Mucosa of descending colon (tissue), 3 donors: Measurements from ENCODE around the gene KCNIP1. TPM values are rescaled to one million over a fixed set of nuclear protein-coding genes. Genes with fewer than 3 reads are reported as not detected.

Experiments used
- ATAC-seq: fragments of 200-7000 bp; cut with Tn5 transposase; one replicate; pipeline ENCODE4 v1.9.1; 2020; ENCODE audit warnings: mild to moderate bottlenecking, moderate library complexity
- DNase-seq, 3 donors: peaks; one replicate each; pipeline ENCODE4 v3.0.0-alpha.2; 2020
- H3K36me3 ChIP-seq: fragments of 200-600 bp; one replicate; pipeline ENCODE4 v1.8.0; 2021; ENCODE audit warnings: low read depth, mild to moderate bottlenecking
- H3K4me1 ChIP-seq: fragments of 200-600 bp; one replicate; pipeline ENCODE4 v1.8.0; 2021; ENCODE audit warnings: low read depth, mild to moderate bottlenecking
- H3K4me3 ChIP-seq: fragments of 200-600 bp; one replicate; pipeline ENCODE4 v1.8.0; 2021; ENCODE audit warnings: mild to moderate bottlenecking
- H3K9me3 ChIP-seq: fragments of 200-600 bp; one replicate; pipeline ENCODE4 v1.8.0; 2021; ENCODE audit warnings: mild to moderate bottlenecking
- intact Hi-C, 2 donors: fragments of 100-400 bp; cut with DNase I in 1 of 2; cut with micrococcal nuclease in 1 of 2; formaldehyde crosslinking; loops; one replicate each; pipeline versions ENCODE4 v1.11.0 to v1.11.1; 2022; cut with DNase I, micrococcal nuclease
- total RNA-seq, 3 donors: library from RNA; stranded (reverse); fragmentation: NEBNext Ultra II Directional in 2 of 3; extraction: Animal tissue kit (Norgen Biotek cat#: 25700) in 2 of 3; gene quantifications; one replicate each; pipeline versions ENCODE4 v1.2.1 to v1.2.4, GENCODE V29; 2021 to 2023
- TF ChIP-seq, protein P1 (sequence below): fragments of 200-600 bp; IDR thresholded peaks from one replicate; pipeline ENCODE4 v1.8.0; 2022; ENCODE audit warnings: antibody characterized with exemption, mild to moderate bottlenecking
- donor health status: DM: no; HTN: no; CAD: no; lungs with moderate emphysema.
- donor health status: DM: no; HTN: no; CAD: no.
- donor health status: DM: no; HTN: yes; CAD: no.

Gene KCNIP1
- total RNA-seq, 3 donors from 2014 or later = 0.79 TPM; not detected in 2

DNA sequence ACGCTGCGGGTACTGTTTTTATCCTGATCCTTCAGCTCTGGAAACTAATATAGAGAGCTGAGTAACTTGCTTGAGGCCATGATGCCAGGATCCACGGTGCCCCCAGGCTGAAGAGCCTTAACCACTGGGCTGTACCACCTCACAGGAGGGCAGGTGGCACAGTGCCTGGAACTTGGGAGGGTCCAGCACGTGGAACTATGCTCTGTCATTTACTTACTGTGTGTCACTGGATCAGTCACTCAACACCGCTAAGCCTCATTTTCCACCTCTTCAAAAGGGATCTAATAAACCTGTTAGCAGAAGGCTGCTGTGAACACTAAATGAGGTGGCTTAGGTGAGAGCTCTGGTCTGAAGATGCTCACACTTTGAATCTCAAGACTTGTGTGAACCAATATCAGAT lies 29.6 kb downstream of the KCNIP1 start:
- ATAC-seq = no peak
- Histone ChIP-seq H3K9me3 (no peaks in the 10 kb centered on the region), H3K4me1 (no peaks in the 10 kb centered on the region), H3K36me3 (no peaks in the 10 kb centered on the region), H3K4me3 (no peak overlapping the region)
- intact Hi-C loops = no loop called here
- no peak for DNase-seq
- TF ChIP-seq, protein P1, sequence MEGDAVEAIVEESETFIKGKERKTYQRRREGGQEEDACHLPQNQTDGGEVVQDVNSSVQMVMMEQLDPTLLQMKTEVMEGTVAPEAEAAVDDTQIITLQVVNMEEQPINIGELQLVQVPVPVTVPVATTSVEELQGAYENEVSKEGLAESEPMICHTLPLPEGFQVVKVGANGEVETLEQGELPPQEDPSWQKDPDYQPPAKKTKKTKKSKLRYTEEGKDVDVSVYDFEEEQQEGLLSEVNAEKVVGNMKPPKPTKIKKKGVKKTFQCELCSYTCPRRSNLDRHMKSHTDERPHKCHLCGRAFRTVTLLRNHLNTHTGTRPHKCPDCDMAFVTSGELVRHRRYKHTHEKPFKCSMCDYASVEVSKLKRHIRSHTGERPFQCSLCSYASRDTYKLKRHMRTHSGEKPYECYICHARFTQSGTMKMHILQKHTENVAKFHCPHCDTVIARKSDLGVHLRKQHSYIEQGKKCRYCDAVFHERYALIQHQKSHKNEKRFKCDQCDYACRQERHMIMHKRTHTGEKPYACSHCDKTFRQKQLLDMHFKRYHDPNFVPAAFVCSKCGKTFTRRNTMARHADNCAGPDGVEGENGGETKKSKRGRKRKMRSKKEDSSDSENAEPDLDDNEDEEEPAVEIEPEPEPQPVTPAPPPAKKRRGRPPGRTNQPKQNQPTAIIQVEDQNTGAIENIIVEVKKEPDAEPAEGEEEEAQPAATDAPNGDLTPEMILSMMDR = no peak

DNA sequence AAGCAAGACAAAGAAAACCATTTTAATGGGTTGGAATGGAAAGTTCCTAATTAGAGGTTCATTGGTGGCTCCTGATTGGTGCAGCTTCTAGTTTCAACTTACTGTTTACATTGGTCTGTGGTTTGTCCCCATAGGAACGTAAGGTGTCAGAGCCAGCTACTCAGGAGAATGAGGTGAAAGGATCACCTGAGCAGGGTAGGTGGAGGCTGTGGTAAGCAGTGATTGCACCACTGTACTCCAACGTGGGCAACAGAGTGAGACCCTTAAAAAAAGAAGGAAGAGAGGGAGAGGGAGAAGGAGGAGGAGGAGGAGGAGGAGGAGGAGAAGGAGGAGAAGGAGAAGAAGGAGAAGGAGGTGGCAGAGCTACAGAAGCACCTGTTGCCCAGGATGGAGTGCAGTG lies 30.4 kb downstream of the KCNIP1 start:
- H3K36me3 ChIP-seq = no peaks in the 10 kb centered on the region
- DNase-seq (no peak), ATAC-seq (no peak)
- no peaks in the 10 kb centered on the region for H3K4me1 ChIP-seq
- TF ChIP-seq, protein P1 = no peak
- no peaks in the 10 kb centered on the region for H3K9me3 ChIP-seq
- intact Hi-C loops = no loop called here
- H3K4me3 ChIP-seq = no peak overlapping the region

DNA sequence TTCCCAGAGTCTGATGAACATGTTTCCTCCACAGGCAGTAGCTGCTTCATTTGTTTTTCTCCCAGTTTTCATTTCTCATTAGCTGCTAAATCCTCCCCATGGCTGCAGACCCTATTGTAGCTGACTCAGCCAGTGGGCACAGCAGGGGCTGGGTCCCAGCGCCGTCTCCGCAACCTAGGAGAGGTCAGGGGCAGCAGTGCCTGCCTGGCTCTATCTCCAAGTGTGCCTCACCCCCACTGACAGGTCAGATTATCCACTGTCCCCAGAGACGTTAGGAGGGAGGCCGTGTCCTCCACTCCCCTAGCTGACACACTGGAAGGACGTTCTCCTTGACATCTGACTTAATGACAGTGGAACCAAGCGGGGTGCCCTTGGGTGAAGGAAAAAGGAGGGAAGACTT lies 31.1 kb downstream of the KCNIP1 start:
- intact Hi-C loops = no loop called here
- Histone ChIP-seq H3K4me3 (no peak overlapping the region), H3K36me3 (no peaks in the 10 kb centered on the region), H3K4me1 (no peaks in the 10 kb centered on the region), H3K9me3 (no peaks in the 10 kb centered on the region)
- DNase-seq (no peak), ATAC-seq (no peak)
- TF ChIP-seq, protein P1 = no peak

DNA sequence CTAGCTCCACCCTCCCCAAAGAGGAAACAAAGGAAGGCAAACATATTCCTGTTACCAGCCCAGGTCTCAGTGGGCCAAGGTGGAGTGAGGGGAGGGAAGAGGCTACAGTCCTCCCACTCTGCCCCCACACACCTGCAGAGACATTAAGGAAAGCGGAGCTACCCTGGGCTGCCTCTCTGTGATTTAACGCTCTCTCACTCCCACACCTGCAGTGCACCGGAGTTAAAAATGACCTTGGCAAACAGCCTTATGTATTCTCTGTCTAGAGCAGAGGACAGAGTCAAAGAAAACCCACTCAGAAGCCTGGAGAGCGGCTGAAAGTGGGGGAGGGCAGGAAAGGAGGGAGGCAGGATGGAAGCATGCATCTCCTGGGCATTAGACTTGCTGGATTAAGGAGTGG lies 32.7 kb downstream of the KCNIP1 start:
- Histone ChIP-seq H3K4me3 (no peak overlapping the region), H3K9me3 (no peaks in the 10 kb centered on the region), H3K4me1 (no peaks in the 10 kb centered on the region), H3K36me3 (no peaks in the 10 kb centered on the region)
- no peak for DNase-seq
- ATAC-seq = no peak
- TF ChIP-seq, protein P1 = no peak
- intact Hi-C loops = no loop called here

DNA sequence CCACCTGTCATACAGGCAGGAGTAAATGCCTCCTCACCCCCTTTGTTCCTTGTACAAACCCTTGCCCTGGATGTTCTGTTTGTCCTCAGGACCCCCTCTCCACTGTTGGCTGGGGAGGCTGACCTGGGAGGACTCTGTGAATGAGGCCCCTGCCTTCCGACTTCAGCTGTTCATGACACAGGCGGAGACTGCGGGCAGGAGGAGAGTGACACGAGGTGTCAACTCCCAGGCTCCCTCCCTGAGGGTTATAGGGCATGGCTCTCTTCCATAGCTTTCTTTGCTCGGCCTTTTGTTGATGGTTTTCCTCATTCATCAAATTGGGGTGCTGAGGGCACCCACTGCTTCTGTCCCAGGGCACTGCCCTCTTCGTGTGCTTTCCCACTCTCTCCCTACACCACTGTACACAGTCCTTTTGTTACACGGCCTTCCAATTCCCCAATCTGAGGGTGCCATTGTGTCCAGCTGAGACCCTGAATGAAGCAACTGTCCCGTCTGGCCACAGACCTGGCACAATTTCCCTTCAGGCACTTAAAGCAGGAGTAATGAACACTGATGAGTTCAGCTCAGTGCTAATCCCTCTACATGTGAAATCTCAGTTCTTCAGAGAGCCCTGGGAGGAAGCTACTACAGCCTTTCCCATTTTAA lies 33.8 kb downstream of the KCNIP1 start:
- no peaks in the 10 kb centered on the region for H3K36me3 ChIP-seq
- ATAC-seq = no peak
- TF ChIP-seq, protein P1 = no peak
- H3K4me1 ChIP-seq = no peaks in the 10 kb centered on the region
- H3K4me3 ChIP-seq = no peak overlapping the region
- no peaks in the 10 kb centered on the region for H3K9me3 ChIP-seq
- DNase-seq = no peak
- intact Hi-C loops = no loop called here

DNA sequence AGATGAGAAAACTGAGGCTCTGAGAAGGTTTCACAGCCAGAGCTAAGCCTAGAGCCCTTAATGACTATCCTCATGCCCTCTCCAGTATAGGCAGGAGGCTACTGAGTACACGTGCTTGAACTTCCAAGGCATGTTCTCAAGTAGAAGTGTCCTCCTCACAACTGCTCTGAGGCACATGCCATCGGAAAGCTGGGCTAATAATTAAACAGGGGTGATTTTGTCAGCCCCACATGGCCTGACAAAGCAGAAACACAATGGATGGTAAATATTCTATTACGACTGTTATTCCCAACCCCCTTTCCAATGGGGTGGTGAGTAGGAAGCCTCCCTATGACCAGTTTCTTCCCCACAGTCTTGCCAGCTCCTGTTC lies 34.3 kb downstream of the KCNIP1 start:
- no peaks in the 10 kb centered on the region for H3K36me3 ChIP-seq
- ATAC-seq = no peak
- intact Hi-C loops = no loop called here
- H3K9me3 ChIP-seq = no peaks in the 10 kb centered on the region
- no peak for DNase-seq
- TF ChIP-seq, protein P1 = no peak
- H3K4me1 ChIP-seq = no peaks in the 10 kb centered on the region
- no peak overlapping the region for H3K4me3 ChIP-seq
